ENCODE measurements around the gene LBHD2.
A peak's percentile ranks its signal among the peaks of the same experiment; 100 is the strongest.

Gene LBHD2

DNA sequence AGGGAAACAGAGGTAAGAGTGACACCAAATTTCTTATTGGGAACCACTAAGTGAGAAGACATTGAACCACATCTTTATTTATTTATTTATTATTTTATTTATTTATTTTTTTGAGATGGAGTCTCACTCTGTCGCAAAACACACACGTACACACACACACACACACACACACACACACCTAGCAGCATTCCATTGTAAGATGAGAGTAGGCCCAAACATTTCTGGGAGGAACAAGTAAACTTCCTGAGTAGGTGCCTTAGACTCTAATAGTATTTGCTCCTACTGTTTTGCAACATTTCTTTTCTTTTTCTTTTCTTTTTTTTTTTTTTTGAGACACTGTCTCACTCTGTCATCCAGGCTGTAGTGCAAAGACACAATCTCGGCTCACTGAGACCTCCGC is 19.6 kb upstream of the LBHD2 start:
- no peak for ATAC-seq
- H3K4me1 Mint-ChIP-seq = no peaks in the 10 kb centered on the region

DNA sequence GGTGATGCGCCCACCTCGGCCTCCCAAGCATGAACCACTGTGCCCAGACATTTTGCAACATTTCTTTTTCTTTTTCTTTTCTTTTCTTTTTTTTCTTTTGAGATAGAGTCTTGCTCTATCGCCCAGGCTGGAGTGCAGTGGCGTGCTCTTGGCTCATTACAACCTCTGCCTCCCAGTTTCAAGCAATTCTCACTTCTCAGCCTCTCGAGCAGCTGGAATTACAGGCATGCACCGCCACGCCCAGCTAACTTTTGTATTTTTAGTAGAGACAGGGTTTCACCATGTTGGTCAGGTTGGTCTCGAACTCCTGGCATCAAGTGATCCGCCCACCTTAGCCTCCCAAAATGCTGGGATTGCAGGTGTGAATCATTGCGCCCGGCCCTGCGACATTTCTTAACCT is 19.0 kb upstream of the LBHD2 start:
- DNase-seq (ENCODE audit: low spot score in 2 of 2) = no peak
- Mint-ChIP-seq H3K4me3 (no peak overlapping the region), H3K9me3 (no peaks in the 10 kb centered on the region), H3K36me3 (no peaks in the 10 kb centered on the region), H3K27ac (no peak overlapping the region), H3K4me1 (no peaks in the 10 kb centered on the region)
- ATAC-seq = no peak

More for the DNA sequence above, 19.6 kb upstream of the LBHD2 start:
- no peak for DNase-seq (ENCODE audit: low spot score in 2 of 2)
- no peaks in the 10 kb centered on the region for H3K36me3 Mint-ChIP-seq
- H3K27ac Mint-ChIP-seq = no peak overlapping the region
- no peaks in the 10 kb centered on the region for H3K9me3 Mint-ChIP-seq
- no peak overlapping the region for H3K4me3 Mint-ChIP-seq

DNA sequence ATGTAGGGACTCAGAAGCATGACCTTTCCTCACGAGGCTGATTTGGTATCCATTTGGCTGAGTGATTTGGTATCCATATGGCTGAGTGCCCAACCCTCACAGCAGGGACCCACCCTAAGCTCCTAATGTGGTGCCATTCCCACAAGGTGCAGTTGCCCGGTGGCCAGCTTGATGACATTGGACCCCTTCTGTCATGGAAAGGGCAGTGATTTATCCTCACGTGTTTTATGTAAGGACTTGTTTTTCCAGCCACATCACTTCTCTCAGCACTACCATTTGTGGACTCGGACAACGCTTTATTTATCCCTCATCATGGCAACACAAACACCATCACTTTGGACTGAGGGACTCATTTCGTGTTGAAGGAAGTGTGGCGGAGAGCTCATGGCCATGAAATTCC is 18.1 kb upstream of the LBHD2 start:
- H3K36me3 Mint-ChIP-seq = no peaks in the 10 kb centered on the region
- H3K9me3 Mint-ChIP-seq = no peaks in the 10 kb centered on the region
- ATAC-seq (no peak), DNase-seq (ENCODE audit: low spot score in 2 of 2) (no peak)
- H3K27ac Mint-ChIP-seq = no peak overlapping the region
- no peak overlapping the region for H3K4me3 Mint-ChIP-seq
- H3K4me1 Mint-ChIP-seq = no peaks in the 10 kb centered on the region

DNA sequence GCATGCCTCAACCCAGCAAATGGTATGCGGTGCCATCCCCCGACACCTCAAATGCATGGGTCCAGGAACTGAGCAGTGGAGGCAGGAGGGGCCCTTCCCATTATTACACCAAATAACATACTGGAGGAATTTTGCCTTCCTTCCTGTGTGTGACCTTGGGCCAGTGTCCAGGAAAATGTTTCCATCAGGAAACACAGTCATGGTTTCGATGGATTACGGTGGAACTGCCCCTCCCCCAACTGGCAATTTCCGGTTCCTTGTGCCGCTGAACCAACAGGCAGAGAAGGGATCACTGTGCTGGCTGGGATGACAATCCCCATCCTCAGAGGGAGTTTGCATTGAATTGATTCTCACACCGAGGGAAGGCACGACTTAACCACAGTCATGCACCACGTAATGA is 17.6 kb upstream of the LBHD2 start:
- ATAC-seq = no peak
- H3K36me3 Mint-ChIP-seq = no peaks in the 10 kb centered on the region
- no peak for DNase-seq (ENCODE audit: low spot score in 2 of 2)
- no peaks in the 10 kb centered on the region for H3K9me3 Mint-ChIP-seq
- no peak overlapping the region for H3K27ac Mint-ChIP-seq
- no peak overlapping the region for H3K4me3 Mint-ChIP-seq
- H3K4me1 Mint-ChIP-seq = no peaks in the 10 kb centered on the region

DNA sequence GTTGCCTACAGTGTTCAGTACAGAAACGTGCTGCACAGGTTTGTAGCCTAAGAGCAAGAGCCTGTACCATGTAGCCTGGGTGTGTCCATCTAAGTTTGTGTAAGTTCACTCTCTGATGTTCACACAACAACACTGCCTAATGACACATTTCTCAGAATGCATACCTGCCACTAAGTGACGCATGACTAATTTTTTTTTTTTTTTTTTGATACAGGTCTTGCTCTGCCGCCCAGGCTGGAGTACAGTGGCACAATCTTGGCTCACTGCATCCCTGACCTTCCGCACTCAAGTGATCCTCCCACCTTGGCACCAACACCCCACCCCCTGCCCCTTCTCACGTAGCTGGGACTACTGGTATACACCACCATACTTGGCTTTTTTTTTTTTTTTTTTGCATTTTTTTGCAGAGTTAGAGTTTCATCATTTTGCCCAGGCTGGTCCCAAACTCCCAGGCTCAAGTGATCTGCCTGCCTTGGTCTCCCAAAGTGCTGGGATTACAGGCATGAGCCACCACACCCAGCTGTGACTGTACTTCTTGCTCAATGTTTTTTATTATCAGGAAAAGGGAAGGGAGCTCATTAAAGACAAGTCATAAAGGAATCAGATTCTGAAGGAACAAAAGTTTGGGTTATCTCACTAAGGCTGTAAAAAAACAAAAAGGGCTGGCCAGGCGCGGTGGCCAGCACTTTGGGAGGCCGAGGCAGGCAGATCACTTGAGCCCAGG is 16.6 kb upstream of the LBHD2 start:
- Mint-ChIP-seq H3K9me3 (no peaks in the 10 kb centered on the region), H3K4me3 (no peak overlapping the region), H3K4me1 (no peaks in the 10 kb centered on the region), H3K27ac (peak overlapping the region; percentile 23), H3K36me3 (no peaks in the 10 kb centered on the region)
- DNase-seq (ENCODE audit: low spot score in 2 of 2) (no peak), ATAC-seq (no peak)

DNA sequence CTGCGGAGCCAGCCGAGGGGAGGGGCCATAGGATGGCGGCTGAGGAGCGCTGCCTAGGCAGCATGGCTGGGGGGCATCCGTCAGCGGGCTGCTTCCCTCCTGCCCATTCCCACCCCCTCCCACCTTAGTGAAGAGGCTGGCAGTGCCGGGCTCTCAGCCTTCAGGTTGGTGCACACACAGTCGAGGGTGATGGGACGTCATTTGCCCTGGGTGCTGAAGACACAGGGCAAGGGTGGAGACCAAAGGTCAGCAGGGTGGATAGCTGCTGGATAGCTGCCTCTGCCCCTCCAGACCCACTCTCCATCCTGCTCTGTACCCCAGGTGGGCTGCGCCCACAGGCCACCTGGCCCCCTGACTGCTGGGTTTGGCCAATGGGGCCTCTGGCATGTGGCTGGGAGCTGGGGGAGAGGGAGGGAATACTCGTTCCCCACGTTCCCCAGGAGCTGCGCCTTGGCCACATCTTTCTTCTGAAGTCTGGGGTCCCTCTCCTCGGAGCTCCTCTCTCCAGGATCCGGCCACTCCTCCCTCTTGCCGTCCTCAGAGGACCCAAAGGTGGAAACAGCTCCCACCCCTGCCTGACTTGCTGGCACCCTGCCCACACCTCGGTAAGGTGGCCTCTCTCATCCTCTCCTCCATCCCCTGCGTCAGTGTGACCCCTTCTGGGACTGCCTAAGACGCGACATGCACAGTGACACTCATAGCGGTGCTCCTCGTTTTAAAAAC is 15.5 kb upstream of the LBHD2 start:
- DNase-seq (ENCODE audit: low spot score in 2 of 2) (no peak), ATAC-seq (no peak)
- H3K4me3 Mint-ChIP-seq = no peak overlapping the region
- H3K27ac Mint-ChIP-seq = no peak overlapping the region
- H3K36me3 Mint-ChIP-seq = no peaks in the 10 kb centered on the region
- no peaks in the 10 kb centered on the region for H3K4me1 Mint-ChIP-seq
- no peaks in the 10 kb centered on the region for H3K9me3 Mint-ChIP-seq

DNA sequence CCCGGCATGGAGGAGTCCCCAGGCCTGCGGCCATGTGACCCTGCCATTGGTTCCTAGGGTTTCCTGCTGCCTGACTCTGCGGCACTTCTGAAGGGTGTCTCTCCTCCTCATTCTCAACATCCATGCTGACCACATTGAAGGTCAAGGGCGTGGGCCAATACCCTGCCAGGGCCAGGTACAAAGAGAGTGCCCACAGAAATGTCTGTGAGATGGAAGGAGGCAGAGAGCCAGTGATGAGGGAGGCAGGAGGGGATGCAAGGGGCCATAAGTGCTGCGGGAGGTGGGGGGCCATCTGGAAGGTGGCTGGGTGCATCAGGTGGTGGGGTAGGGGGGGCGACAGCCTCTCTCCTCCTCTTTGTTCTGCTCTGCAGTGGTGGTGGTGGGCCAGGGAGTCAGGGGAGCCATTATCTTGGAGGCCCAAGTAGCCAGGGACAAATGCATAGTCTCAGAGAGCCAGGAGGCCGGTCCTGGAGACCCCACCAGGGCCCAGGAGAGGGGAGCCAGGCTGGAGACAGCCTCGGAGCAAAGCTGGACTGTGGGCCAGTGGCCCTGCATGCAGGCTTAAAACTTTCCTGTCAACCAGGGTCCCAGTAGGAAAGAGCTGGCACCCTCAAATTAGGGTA is 13.6 kb upstream of the LBHD2 start:
- H3K4me1 Mint-ChIP-seq = no peaks in the 10 kb centered on the region
- no peak overlapping the region for H3K4me3 Mint-ChIP-seq

DNA sequence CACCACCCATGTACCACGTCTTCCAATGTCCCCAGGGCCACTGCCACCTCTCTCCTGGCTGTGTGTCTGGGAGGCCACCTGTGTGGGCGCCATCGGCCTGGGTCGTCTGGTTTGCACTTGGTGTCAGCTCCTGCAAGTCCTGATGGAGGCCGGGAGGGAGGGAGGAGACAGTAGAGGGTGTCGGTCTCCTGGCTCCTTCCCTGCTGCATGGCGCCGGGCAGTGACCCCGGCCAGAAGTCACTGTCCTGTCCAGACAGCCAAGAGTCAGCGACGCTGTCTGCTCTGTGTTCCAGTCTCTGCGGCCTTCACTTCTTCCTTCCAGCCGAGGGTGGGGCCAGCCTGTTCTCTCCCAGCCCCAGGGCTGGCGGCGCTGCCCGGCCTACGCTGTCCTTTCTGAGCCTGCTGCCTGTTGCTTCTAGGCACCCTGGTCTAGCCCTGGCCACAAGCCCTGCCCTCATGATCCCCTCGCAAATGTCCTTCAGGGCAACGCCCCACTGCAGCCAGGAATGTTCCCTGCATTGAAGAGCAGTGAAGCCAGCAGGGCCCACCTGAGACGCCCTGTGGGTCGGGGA is 13.0 kb upstream of the LBHD2 start:
- Mint-ChIP-seq H3K9me3 (no peaks in the 10 kb centered on the region), H3K4me3 (no peak overlapping the region), H3K36me3 (no peaks in the 10 kb centered on the region), H3K27ac (no peak overlapping the region), H3K4me1 (no peaks in the 10 kb centered on the region)
- DNase-seq (ENCODE audit: low spot score in 2 of 2) (no peak), ATAC-seq (no peak)

More for the DNA sequence above, 13.6 kb upstream of the LBHD2 start:
- H3K36me3 Mint-ChIP-seq = no peaks in the 10 kb centered on the region
- H3K9me3 Mint-ChIP-seq = no peaks in the 10 kb centered on the region
- no peak for ATAC-seq
- no peak for DNase-seq (ENCODE audit: low spot score in 2 of 2)
- H3K27ac Mint-ChIP-seq = no peak overlapping the region

DNA sequence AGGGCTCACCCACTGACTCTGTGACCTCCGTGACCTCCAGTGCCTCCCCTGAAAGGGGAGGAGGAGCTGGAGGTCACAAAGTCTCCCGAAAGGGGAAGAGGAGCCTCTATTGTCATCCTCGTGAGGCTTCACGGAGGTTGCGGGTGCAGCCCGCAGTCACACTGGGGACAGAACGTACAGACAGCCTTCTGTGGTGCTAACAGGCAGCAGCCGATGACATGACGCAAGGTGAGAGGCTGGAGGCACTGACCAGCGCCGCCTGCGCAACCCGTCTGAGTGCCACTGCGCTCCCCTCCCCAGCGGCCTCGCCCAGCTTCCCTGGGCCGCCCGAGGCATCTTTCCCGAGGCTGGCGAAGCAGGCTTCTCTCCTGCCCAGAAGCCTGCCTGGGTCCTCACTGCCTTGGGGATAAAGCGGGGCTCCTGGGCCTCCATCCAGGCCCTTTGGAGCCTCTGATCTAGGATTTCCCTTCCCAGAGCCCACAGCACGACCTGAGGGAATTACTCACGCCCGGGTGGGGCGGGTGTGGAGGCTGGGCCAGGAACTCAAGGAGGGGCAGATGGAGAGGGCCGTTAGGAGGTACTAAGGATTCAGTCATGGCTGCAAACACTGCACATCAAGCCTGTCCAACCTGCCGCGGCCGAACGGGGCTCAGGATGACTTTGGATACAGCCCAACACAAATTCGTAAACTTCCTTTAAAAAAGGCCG is 12.3 kb upstream of the LBHD2 start:
- no peak for DNase-seq (ENCODE audit: low spot score in 2 of 2)
- no peaks in the 10 kb centered on the region for H3K9me3 Mint-ChIP-seq

DNA sequence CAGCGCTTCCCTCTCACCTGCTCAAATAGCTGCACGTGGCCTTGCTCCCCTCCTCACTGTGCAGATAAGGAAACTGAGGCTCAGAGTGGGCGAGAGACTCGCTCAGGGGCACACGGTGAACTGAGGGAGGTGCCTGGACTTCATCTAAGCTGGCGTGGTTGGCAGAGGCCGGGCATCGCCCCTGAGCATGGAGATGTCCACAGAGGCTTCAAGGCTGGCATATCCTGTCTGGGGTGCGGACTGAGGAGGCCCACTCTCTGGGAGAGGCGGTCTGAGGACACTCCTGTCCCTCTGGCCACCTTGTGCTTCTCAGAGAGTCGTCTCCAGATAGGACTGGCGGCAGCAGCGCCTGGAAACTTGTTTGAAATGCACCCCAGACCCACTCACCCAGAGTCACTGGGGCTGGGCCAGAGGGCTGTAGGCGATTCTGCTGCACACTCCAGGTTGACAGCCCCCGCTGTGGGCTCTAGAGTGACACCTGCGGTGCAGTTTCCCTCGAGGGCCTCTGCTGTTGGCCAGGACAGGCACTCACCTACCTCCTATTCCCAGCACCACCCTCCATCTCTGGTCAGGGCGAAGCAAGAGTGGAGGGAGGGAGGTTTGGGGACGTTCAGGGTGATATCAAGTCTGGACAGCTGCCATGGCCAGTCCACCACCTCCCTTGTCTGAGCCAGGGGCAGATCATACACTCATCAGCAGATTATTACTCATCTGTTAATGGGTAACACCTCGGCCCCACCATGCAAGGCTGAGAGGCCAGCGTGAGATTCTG is 11.2 kb upstream of the LBHD2 start:
- ATAC-seq (no peak), DNase-seq (ENCODE audit: low spot score in 2 of 2) (no peak)
- H3K27ac Mint-ChIP-seq = no peak overlapping the region
- no peaks in the 10 kb centered on the region for H3K4me1 Mint-ChIP-seq
- no peaks in the 10 kb centered on the region for H3K36me3 Mint-ChIP-seq
- no peaks in the 10 kb centered on the region for H3K9me3 Mint-ChIP-seq
- no peak overlapping the region for H3K4me3 Mint-ChIP-seq

More for the DNA sequence above, 12.3 kb upstream of the LBHD2 start:
- no peaks in the 10 kb centered on the region for H3K4me1 Mint-ChIP-seq
- H3K4me3 Mint-ChIP-seq = no peak overlapping the region
- no peak for ATAC-seq
- no peaks in the 10 kb centered on the region for H3K36me3 Mint-ChIP-seq
- no peak overlapping the region for H3K27ac Mint-ChIP-seq

DNA sequence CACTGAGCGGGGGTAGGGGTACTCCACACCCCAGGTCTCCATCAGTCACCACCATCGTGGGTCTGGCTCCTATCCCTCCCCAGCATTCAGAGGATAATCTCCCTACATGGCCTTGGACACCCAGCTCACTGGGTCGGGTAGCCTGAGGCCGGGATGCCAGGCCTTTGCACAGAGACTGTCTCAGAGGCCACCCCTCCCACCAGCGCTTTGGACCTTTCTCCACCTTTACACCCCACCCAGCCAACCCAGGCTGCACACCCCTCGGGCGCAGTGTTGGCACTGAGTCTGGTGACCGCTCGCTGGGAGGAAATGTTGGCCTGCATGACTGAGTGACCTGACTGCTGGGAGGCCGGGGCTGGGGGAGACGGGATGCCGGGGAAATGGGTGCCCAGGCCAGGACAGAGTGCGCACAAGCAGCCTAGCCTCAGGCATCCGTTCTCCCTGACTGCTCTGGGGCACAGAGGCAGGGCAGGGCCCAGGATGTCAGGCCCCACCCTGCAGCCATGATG is 10.6 kb upstream of the LBHD2 start:
- no peak overlapping the region for H3K4me3 Mint-ChIP-seq
- no peak for ATAC-seq
- no peaks in the 10 kb centered on the region for H3K9me3 Mint-ChIP-seq
- H3K36me3 Mint-ChIP-seq = no peaks in the 10 kb centered on the region
- H3K27ac Mint-ChIP-seq = no peak overlapping the region
- no peak for DNase-seq (ENCODE audit: low spot score in 2 of 2)
- H3K4me1 Mint-ChIP-seq = no peaks in the 10 kb centered on the region

DNA sequence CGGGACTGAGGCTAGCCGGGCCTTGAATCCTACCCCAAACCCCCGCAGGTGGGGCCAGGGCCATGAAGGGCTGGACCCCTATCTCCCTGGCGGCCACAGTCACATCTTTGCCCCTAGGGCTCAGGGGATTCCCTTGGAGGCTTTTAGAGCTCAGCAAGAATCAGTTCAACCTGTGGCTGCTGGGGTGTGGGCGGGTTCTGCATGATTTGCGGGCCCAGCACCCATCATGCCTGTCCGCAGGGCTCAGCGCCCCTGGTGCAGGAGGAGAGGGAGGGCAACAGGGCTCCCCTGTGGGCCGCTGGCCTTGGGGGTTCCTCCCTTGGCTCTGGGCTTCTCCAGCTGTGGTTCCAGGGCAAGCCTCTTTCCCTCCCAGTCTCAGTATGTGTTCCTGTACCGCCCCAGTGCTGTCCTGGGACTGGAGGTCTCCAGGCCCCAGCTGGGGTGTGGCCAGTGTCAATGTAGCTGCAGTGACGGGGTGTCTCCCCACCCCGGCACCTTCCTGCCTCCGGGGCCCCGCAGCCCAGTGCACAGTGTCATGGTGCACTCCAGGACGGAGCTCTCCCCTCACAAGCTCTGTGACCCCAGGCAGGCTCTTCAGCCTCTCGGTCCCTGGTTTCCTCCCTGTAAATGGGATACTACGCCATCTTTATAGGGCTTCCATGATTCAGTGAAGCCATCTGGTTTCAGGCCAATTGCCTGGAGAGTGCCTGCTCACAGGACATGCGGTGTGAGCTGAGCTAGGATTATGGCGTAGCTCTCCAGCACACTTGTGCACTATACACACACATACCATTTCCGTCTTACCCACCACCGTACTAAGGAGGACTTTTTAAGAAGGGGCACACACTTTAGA is 9.9 kb upstream of the LBHD2 start:
- H3K27ac Mint-ChIP-seq = no peak overlapping the region
- no peak for DNase-seq (ENCODE audit: low spot score in 2 of 2)
- no peaks in the 10 kb centered on the region for H3K4me1 Mint-ChIP-seq

DNA sequence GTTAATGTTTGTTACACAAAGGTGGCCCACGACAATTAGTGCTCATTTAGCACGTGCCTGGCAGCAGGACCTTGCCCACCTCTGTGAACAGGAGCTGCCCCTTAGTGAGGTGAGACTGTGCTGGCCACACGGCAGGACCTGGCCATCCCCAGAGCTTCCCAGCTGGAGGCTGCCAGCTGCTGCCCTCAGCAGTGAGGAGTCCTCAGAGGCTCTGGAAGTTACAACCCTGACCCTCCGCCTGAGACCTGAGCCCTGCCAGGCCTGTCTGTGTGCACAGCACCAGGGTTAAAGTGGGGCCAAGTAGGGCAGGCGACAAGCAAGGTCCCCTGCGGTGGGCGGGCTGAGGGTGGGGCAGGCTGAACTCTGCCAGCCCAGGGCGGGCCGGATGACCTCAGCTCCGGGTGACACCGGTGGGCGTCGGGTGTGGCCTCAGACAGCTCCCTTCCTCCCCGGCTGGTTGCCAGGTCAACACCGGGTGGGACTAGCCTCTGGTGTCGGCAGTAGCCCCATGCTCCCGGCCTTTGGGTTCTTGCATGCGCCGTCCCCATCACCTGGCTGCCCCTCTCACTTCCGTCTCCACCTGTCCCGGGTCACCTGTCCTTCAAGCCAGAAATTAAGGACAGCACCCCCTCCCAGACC is 9.2 kb upstream of the LBHD2 start:
- Mint-ChIP-seq H3K4me1 (no peaks in the 10 kb centered on the region), H3K9me3 (no peaks in the 10 kb centered on the region), H3K27ac (no peak overlapping the region), H3K4me3 (peak overlapping the region; percentile 48), H3K36me3 (no peaks in the 10 kb centered on the region)
- ATAC-seq (peak; percentile 58), DNase-seq (ENCODE audit: low spot score in 2 of 2) (no peak)

More for the DNA sequence above, 9.9 kb upstream of the LBHD2 start:
- peak overlapping the region; percentile 48 for H3K4me3 Mint-ChIP-seq
- no peaks in the 10 kb centered on the region for H3K36me3 Mint-ChIP-seq
- no peaks in the 10 kb centered on the region for H3K9me3 Mint-ChIP-seq
- ATAC-seq = no peak
